Uterus (tissue), 2 donors: ENCODE measurements around the gene AMOTL1.

Experiments used
- CTCF ChIP-seq, 4 experiments: fragments of 200-600 bp in 2 of 4; fragments of 450-650 bp in 2 of 4; sonication (generic) in 2 of 4; IDR thresholded peaks; one replicate each; pipeline ENCODE4 v1.5.1; 2016 to 2019; ENCODE audit warnings: antibody characterized with exemption in 4 of 4, mild to moderate bottlenecking in 2 of 4, moderate library complexity in 1 of 4
- POLR2A ChIP-seq, 2 donors: fragments of 450-650 bp; IDR thresholded peaks; one replicate each; pipeline ENCODE4 v1.6.1; 2016; ENCODE audit warnings: antibody characterized with exemption in 2 of 2, mild to moderate bottlenecking in 1 of 2, moderate library complexity in 1 of 2

- no peak for TF ChIP-seq CTCF (IDR thresholded peaks at IDR 0.05)
- no peak for TF ChIP-seq POLR2A (IDR thresholded peaks at IDR 0.05)
These were observed 20.5 kb upstream of the AMOTL1 start for GRCh38 chr11:94747601-94748041.
